Calu3 (cell line): Measurements from ENCODE around the gene MRPS15. TPM values are rescaled to one million over a fixed set of nuclear protein-coding genes. Genes with fewer than 3 reads are reported as not detected.
"Not testable (repeated sequence)": the region's sequence is repeated elsewhere in the genome, so short reads cannot be mapped to it uniquely, and the experiment has no call there.

Experiments
- Bru-seq: library from RNA; stranded (reverse); fragments of 400-500 nt; gene quantifications from one replicate; lab custom pipeline; 2021; lab: Mats Ljungman, UMichigan
- BruChase-seq, 2 experiments: library from RNA; stranded (reverse); fragments of 400-500 nt; gene quantifications; one replicate each; lab custom pipeline; 2021; lab: Mats Ljungman, UMichigan
- BruUV-seq: library from RNA; stranded (reverse); fragments of 400-500 nt; replicated peaks from 2 replicates; lab custom pipeline; 2021; lab: Mats Ljungman, UMichigan
- CTCF ChIA-PET: fragments of 300-600 bp; sonication (Branson Sonifier 250); formaldehyde crosslinking; loops from one replicate; lab custom pipeline; 2022; ENCODE audit warnings: antibody characterized with exemption; lab: Charles Lee
- DNase-seq: peaks from one replicate; pipeline ENCODE4 v3.0.0; 2022
- H3K27ac Mint-ChIP-seq: one replicate; pipeline ENCODE4 v1.8.0; 2022; ENCODE audit warnings: mixed read lengths; ENCODE audit not compliant: unreplicated experiment
- H3K27me3 Mint-ChIP-seq: one replicate; pipeline ENCODE4 v1.8.0; 2022; ENCODE audit warnings: mixed read lengths; ENCODE audit not compliant: unreplicated experiment
- H3K36me3 Mint-ChIP-seq: one replicate; pipeline ENCODE4 v1.8.0; 2022; ENCODE audit warnings: mild to moderate bottlenecking, moderate library complexity, mixed read lengths; ENCODE audit not compliant: insufficient read depth, unreplicated experiment
- H3K4me1 Mint-ChIP-seq: one replicate; pipeline ENCODE4 v1.8.0; 2022; ENCODE audit warnings: mild to moderate bottlenecking, low read depth, mixed read lengths; ENCODE audit not compliant: unreplicated experiment
- H3K4me3 Mint-ChIP-seq: one replicate; pipeline ENCODE4 v1.8.0; 2022; ENCODE audit warnings: mild to moderate bottlenecking, low read depth, moderate library complexity, mixed read lengths; ENCODE audit not compliant: unreplicated experiment
- H3K9me3 Mint-ChIP-seq: one replicate; pipeline ENCODE4 v1.8.0; 2022; ENCODE audit warnings: low read depth, mixed read lengths; ENCODE audit not compliant: unreplicated experiment
- intact Hi-C: fragments of 100-400 bp; cut with micrococcal nuclease; formaldehyde crosslinking; loops from one replicate; pipeline ENCODE4 v1.10.0; 2022; ENCODE audit not compliant: unreplicated experiment
- long read RNA-seq: library from polyadenylated mRNA; stranded (forward); transcript quantifications from one replicate; pipeline ENCODE4 v2.0.0, GENCODE V29; 2022
- total RNA-seq: library from RNA; stranded (reverse); gene quantifications from 2 replicates; pipeline ENCODE4 v1.2.3, GENCODE V29; 2022
- TF ChIP-seq, protein P1 (sequence below): fragments of 200-600 bp; IDR thresholded peaks from one replicate; pipeline ENCODE4 v1.8.0; 2022; ENCODE audit warnings: antibody characterized with exemption; ENCODE audit not compliant: unreplicated experiment

MRPS15 gene
- total RNA-seq (84.1 and 97.8 TPM in 2 replicates), Bru-seq, nascent RNA (percentile 78 among the genes with signal in this experiment), BruChase-seq, experiment 1, labeled RNA remaining after a 6-hour chase (percentile 87 among the genes with signal in this experiment), BruChase-seq, experiment 2, labeled RNA remaining after a 2-hour chase (percentile 84 among the genes with signal in this experiment)
- long read RNA-seq, transcript MRPS15-201 (8 exons, 1,006 nt), result major isoform, 156 of 168 reads
- long read RNA-seq, partial matches to known transcripts, result 1 of 168 reads
- long read RNA-seq, other reads (novel, unspliced or antisense), result 7 of 168 reads

DNA sequence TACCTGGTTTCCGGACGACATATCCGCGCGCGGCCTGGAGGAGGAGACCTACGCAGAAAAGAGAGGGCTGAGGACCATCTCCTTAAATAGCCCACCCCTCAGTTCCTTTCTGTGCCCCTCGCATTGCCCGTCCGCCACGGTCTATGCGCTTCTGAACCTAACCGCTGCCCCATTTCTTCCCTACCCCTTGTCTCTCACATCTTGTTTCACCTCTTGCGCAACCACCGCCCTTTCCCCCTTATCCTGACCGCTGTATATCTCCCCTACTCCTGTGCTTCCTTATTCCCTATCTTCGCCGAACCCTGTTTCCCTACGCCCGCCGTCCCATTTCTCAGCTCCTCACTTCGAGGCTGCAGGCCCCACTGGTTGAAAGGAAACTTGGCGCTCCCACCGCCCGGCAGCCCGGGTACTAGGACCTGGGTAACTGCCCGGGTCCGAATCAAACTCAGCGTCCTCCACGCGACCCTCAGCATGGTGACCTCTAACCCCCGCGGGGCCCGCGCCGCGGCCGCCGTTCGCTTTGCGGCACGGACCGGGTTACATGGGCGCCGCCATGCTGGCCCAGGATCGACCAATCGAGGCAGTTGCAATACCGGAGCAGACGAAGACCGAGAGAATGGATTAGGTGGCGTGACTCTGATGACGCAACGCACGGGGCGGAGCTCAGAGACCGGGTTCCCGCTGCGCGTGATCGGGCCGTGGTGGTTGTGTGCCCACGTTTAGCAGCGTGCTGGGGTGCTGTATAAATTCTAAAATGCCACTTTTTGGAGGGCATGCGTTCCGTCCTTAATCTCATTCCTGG lies at the start of gene MRPS15:
TSS of gene MRPS15 (minus strand) at position 582 of the 802 bp plus-strand sequence. CDS start at position 473, 109 bp downstream.
- CTCF ChIA-PET, result interaction anchor here (0.8 to 1.2 kb wide), 3 partner anchors 14 to 314 kb away, joined by 3 to 4 read pairs (median 4); partner anchors contain the start of genes OSCP1 and TRAPPC3
- Mint-ChIP-seq H3K9me3 (no peaks in the 10 kb centered on the region), H3K4me1 (peaks cover 10% of the 10 kb centered on the region), H3K4me3 (peak within 1 kb of the TSS; percentile 99), H3K27me3 (no peaks in the 10 kb centered on the region), H3K36me3 (peaks cover 27% of the 10 kb centered on the region), H3K27ac (peak within 1 kb of the TSS; percentile 97)
- TF ChIP-seq, protein P1, sequence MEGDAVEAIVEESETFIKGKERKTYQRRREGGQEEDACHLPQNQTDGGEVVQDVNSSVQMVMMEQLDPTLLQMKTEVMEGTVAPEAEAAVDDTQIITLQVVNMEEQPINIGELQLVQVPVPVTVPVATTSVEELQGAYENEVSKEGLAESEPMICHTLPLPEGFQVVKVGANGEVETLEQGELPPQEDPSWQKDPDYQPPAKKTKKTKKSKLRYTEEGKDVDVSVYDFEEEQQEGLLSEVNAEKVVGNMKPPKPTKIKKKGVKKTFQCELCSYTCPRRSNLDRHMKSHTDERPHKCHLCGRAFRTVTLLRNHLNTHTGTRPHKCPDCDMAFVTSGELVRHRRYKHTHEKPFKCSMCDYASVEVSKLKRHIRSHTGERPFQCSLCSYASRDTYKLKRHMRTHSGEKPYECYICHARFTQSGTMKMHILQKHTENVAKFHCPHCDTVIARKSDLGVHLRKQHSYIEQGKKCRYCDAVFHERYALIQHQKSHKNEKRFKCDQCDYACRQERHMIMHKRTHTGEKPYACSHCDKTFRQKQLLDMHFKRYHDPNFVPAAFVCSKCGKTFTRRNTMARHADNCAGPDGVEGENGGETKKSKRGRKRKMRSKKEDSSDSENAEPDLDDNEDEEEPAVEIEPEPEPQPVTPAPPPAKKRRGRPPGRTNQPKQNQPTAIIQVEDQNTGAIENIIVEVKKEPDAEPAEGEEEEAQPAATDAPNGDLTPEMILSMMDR, result no peak
- DNase-seq, result peak; percentile 95
- BruUV-seq, result no TSS peak
- intact Hi-C loops, result no loop called here

DNA sequence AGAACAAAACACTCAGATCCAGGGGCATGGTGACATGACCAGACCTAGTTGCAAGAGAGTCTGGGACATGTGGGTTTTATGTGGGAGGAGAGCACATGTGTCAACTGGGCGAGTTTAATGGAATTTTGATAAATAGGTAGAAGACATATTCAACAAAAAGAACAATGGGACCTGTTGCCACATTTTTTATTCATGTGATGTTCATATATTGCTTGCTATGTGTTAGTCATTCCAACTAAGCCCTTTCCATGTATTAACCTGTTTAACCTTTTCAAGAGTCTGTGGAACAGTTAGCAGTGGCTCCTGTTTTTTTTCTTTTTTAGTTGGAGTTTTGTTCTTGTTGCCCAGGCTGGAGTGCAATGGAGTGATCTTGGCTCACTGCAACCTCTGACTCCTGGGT lies 48.7 kb upstream of the MRPS15 start:
- H3K4me3 Mint-ChIP-seq, result no peak overlapping the region
- no peaks in the 10 kb centered on the region for H3K9me3 Mint-ChIP-seq
- DNase-seq, result no peak
- no peak overlapping the region for H3K27ac Mint-ChIP-seq
- TF ChIP-seq, protein P1, result no peak
- peaks cover 74% of the 10 kb centered on the region for H3K27me3 Mint-ChIP-seq
- no peaks in the 10 kb centered on the region for H3K36me3 Mint-ChIP-seq
- CTCF ChIA-PET, result no interaction called here
- intact Hi-C loops, result no loop called here
- BruUV-seq, result no TSS peak
- no peaks in the 10 kb centered on the region for H3K4me1 Mint-ChIP-seq

DNA sequence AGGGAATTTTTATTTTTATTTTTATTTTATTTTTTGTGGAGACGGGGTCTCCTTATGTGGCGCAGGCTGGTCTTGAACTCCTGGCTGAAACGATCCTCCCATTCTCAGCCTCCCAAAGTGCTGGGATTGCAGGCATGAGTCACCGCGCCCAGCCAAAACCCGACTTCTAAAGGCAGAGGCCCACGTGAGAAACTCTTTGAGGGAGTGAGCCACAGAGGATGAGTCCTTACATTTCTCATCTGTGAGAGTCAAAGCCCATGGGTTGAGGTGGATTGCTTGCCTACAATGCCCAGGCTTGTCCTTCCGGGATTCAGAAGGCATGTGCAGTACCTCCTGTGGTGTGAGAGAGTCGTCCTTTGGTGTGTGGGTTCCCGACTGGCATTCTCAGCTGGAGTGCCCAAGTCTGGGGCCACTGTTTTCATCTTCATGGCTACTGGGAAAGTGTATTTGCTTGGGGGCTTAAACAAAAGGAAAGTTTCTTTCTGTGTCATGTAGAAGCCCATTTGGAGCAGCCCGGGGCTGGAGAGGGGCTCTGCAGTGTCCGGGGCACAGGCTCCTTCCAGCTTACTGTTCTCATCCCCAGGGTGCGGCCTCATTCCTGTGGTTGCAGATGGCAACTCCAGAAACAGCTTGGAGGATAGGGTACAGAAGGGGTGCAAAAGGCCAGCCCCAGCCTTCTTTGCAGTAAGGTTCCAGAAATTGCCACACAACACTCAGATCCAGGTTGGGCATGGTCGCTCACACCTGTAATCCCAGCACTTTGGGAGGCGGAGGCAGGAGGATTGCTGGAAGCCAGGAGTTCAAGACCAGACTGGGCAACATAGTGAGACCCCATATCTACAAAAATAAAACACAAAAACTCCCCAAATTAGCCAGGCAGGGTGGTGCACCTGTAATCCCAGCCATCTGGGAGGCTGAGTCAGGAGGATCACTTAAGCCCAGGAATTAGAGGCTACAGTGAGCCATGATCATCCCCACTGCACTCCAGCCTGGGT lies 47.9 kb upstream of the MRPS15 start:
- no peak for DNase-seq
- H3K4me1 Mint-ChIP-seq, result no peaks in the 10 kb centered on the region
- H3K36me3 Mint-ChIP-seq, result no peaks in the 10 kb centered on the region
- H3K27me3 Mint-ChIP-seq, result peaks cover 74% of the 10 kb centered on the region
- no TSS peak for BruUV-seq
- CTCF ChIA-PET, result interaction anchor here (0.7 kb wide), 1 partner anchor 114 kb away, joined by 5 read pairs; no protein-coding TSS in a partner anchor
- TF ChIP-seq, protein P1, result no peak
- no peak overlapping the region for H3K27ac Mint-ChIP-seq
- no peak overlapping the region for H3K4me3 Mint-ChIP-seq
- intact Hi-C loops, result no loop called here
- H3K9me3 Mint-ChIP-seq, result no peaks in the 10 kb centered on the region

DNA sequence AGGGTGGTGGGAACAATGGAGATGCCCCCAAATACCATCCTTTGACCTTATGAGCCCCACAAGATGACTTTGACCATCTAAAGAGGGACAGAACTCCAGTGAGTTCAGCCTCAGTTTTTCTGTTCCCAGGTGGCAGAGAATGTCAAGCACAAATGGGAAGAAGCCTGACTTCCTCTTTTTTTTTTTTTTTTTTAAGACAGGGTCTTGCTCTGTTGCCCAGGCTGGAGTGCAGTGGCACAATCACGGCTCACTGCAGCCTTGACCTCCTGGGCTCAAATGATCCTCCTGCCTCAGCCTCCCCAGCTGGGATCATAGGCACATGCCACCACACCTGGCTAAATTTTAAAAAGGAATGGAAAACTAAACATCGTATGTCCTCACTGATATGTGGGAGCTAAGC lies 47.0 kb upstream of the MRPS15 start:
- H3K4me1 Mint-ChIP-seq, H3K9me3 Mint-ChIP-seq, H3K36me3 Mint-ChIP-seq, H3K4me3 Mint-ChIP-seq, H3K27ac Mint-ChIP-seq, BruUV-seq, intact Hi-C loops, DNase-seq: not testable (repeated sequence)
- H3K27me3 Mint-ChIP-seq, result peaks cover 77% of the 10 kb centered on the region
- CTCF ChIA-PET, result interaction anchor here (0.7 kb wide), 1 partner anchor 115 kb away, joined by 5 read pairs; no protein-coding TSS in a partner anchor
